Adrenal gland (tissue), 12 donors: ENCODE measurements around the gene PRSS22. TPM values are rescaled to one million over a fixed set of nuclear protein-coding genes. Genes with fewer than 3 reads are reported as not detected.

Experiments used
- DNase-seq, 7 donors: peaks; one replicate each; pipeline ENCODE4 v3.0.0-alpha.2; 2019 to 2020
- H3K27ac ChIP-seq, 5 donors: fragments of 200-600 bp; sonication (generic) in 4 of 5; 1 replicate in 3 of 5; 2 replicates in 2 of 5; pipeline versions ENCODE4 v1.5.1 to v1.8.0; 2016 to 2020; ENCODE audit warnings: mild to moderate bottlenecking in 1 of 5
- H3K27me3 ChIP-seq: fragments of 200-600 bp; 2 replicates; pipeline ENCODE4 v1.8.0; 2021
- H3K36me3 ChIP-seq, 2 donors: fragments of 200-600 bp; replicated peaks in 1 of 2; 1 replicate in 1 of 2; 2 replicates in 1 of 2; pipeline versions ENCODE4 v1.5.1 to v1.8.0; 2018 to 2022
- H3K4me1 ChIP-seq, 2 donors: fragments of 200-600 bp; replicated peaks in 1 of 2; 1 replicate in 1 of 2; 2 replicates in 1 of 2; pipeline versions ENCODE4 v1.5.1 to v1.8.0; 2018 to 2021
- H3K4me3 ChIP-seq, 4 donors: fragments of 200-600 bp; sonication (generic) in 3 of 4; one replicate each; pipeline ENCODE4 v1.5.1; 2016 to 2018
- H3K9me3 ChIP-seq, 3 donors: fragments of 200-600 bp; sonication (generic) in 1 of 3; replicated peaks in 1 of 3; 1 replicate in 2 of 3; 2 replicates in 1 of 3; pipeline versions ENCODE4 v1.5.1 to v1.8.0; 2016 to 2021
- POLR2A ChIP-seq, 2 donors: fragments of 450-650 bp; IDR thresholded peaks; one replicate each; pipeline ENCODE4 v1.6.1; 2017; ENCODE audit warnings: antibody characterized with exemption in 2 of 2, mild to moderate bottlenecking in 2 of 2, moderate library complexity in 1 of 2
- WGBS, 4 donors: extraction: QIAGEN DNeasy Blood & Tissue Kit in 2 of 4; methylation state at CpG; one replicate each; pipeline versions ENCODE4 v1.1.5 to v1.1.7; 2013 to 2017; 5-methylcytosine and 5-hydroxymethylcytosine counted together
- intact Hi-C, 2 donors: fragments of 100-400 bp; cut with DNase I; formaldehyde crosslinking; loops; one replicate each; pipeline versions ENCODE4 v1.14.1 to v1.15.0; 2022 to 2023
- polyA plus RNA-seq, 3 donors: library from polyadenylated mRNA; stranded (reverse); fragments of 200-250 nt in 2 of 3; fragments of 350-450 nt in 1 of 3; fragmentation: Illumina TruSeq in 1 of 3; extraction: RNeasy Lipid Tissue Mini Kit (QIAGEN cat#74804) in 1 of 3; gene quantifications; one replicate each; pipeline ENCODE4 v1.2.3, GENCODE V29; 2013 to 2014
- total RNA-seq, 9 donors: library from RNA; depleted of rRNA in 4 of 9; stranded (reverse); fragments of >200 nt in 4 of 9; fragments of 120-200 nt in 1 of 9; fragmentation: NEBNext Ultra II Directional in 1 of 9; extraction: Animal tissue kit (Norgen Biotek cat#: 25700) in 1 of 9; gene quantifications; one replicate each; pipeline versions ENCODE4 v1.1.0 to v1.2.4, GENCODE V29; 2013 to 2023
- TF ChIP-seq, protein P1 (sequence below), 6 experiments: fragments of 450-650 bp in 4 of 6; fragments of 200-600 bp in 2 of 6; sonication (generic) in 1 of 6; IDR thresholded peaks; 1 replicate in 5 of 6; 2 replicates in 1 of 6; pipeline versions ENCODE4 v1.5.1 to v1.8.0; 2016 to 2021; ENCODE audit warnings: antibody characterized with exemption in 6 of 6, mild to moderate bottlenecking in 2 of 6, moderate library complexity in 1 of 6
- donor health status: healthy with polysubstance abuse.
- donor health status: Bipolar disorder and iron deficiency.
- donor health status: DM: yes; HTN: yes; CAD: no.
- donor health status: DM: no; HTN: no; CAD: no.
- donor health status: DM: no; HTN: no; CAD: no.
- donor health status: DM: yes; HTN: yes; CAD: no.

Gene PRSS22
- total and polyA plus RNA-seq, 12 donors, result 0.07 to 0.41 (median 0.32) TPM; not detected in 9

- 91 to 97% (median 94%) methylated on average over 9 of the region's 9 CpGs for WGBS, 4 donors
- no peak overlapping the region for H3K27ac ChIP-seq
- no peaks in the 10 kb centered on the region for H3K9me3 ChIP-seq
- H3K4me3 ChIP-seq, result no peak overlapping the region
- peaks cover 0 to 15% of the 10 kb centered on the region in 2 donors for H3K4me1 ChIP-seq
- TF ChIP-seq, protein P1, sequence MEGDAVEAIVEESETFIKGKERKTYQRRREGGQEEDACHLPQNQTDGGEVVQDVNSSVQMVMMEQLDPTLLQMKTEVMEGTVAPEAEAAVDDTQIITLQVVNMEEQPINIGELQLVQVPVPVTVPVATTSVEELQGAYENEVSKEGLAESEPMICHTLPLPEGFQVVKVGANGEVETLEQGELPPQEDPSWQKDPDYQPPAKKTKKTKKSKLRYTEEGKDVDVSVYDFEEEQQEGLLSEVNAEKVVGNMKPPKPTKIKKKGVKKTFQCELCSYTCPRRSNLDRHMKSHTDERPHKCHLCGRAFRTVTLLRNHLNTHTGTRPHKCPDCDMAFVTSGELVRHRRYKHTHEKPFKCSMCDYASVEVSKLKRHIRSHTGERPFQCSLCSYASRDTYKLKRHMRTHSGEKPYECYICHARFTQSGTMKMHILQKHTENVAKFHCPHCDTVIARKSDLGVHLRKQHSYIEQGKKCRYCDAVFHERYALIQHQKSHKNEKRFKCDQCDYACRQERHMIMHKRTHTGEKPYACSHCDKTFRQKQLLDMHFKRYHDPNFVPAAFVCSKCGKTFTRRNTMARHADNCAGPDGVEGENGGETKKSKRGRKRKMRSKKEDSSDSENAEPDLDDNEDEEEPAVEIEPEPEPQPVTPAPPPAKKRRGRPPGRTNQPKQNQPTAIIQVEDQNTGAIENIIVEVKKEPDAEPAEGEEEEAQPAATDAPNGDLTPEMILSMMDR (IDR thresholded peaks at IDR 0.05), result no peak
- TF ChIP-seq POLR2A (IDR thresholded peaks at IDR 0.05), result no peak
- H3K27me3 ChIP-seq, result no peaks in the 10 kb centered on the region
- no peaks in the 10 kb centered on the region for H3K36me3 ChIP-seq
- intact Hi-C loops, result no loop called here
- DNase-seq, result no peak
Observed at GRCh38 chr16:2902337-2903130, 44.6 kb upstream of the PRSS22 start.

- Histone ChIP-seq H3K27ac (no peak overlapping the region), H3K4me1 (peaks cover 0 to 8% of the 10 kb centered on the region in 2 donors), H3K4me3 (no peak overlapping the region), H3K9me3 (no peaks in the 10 kb centered on the region), H3K27me3 (no peaks in the 10 kb centered on the region), H3K36me3 (peaks cover 0 to 11% of the 10 kb centered on the region in 2 donors)
- TF ChIP-seq, protein P1 (IDR thresholded peaks at IDR 0.05), result no peak
- no peak for TF ChIP-seq POLR2A (IDR thresholded peaks at IDR 0.05)
- WGBS, 4 donors, result 89 to 93% (median 92%) methylated on average over 13 to 15 of the region's 15 CpGs
- no peak for DNase-seq
- intact Hi-C loops, result no loop called here
Observed at GRCh38 chr16:2900526-2901075, 42.6 kb upstream of the PRSS22 start.

- Histone ChIP-seq H3K27me3 (no peaks in the 10 kb centered on the region), H3K4me1 (peaks cover 0 to 8% of the 10 kb centered on the region in 2 donors), H3K36me3 (peaks cover 0 to 14% of the 10 kb centered on the region in 2 donors), H3K9me3 (no peaks in the 10 kb centered on the region), H3K27ac (no peak overlapping the region), H3K4me3 (no peak overlapping the region)
- intact Hi-C loops, result no loop called here
- no peak for DNase-seq
- TF ChIP-seq, protein P1 (IDR thresholded peaks at IDR 0.05), result no peak
- TF ChIP-seq POLR2A (IDR thresholded peaks at IDR 0.05), result no peak
- 88 to 94% (median 90%) methylated on average over 13 of the region's 13 CpGs for WGBS, 4 donors
Observed at GRCh38 chr16:2899564-2900072, 41.6 kb upstream of the PRSS22 start.

- no peak for DNase-seq
- H3K4me1 ChIP-seq, result peaks cover 0 to 7% of the 10 kb centered on the region in 2 donors
- intact Hi-C loops, result no loop called here
- 82 to 97% (median 87%) methylated on average over 9 to 10 of the region's 10 CpGs for WGBS, 4 donors
- peaks cover 0 to 14% of the 10 kb centered on the region in 2 donors for H3K36me3 ChIP-seq
- no peak overlapping the region for H3K4me3 ChIP-seq
- TF ChIP-seq, protein P1 (IDR thresholded peaks at IDR 0.05), result no peak
- no peak for TF ChIP-seq POLR2A (IDR thresholded peaks at IDR 0.05)
- no peak overlapping the region for H3K27ac ChIP-seq
- H3K27me3 ChIP-seq, result no peaks in the 10 kb centered on the region
- H3K9me3 ChIP-seq, result no peaks in the 10 kb centered on the region
Observed at GRCh38 chr16:2898831-2899563, 41.0 kb upstream of the PRSS22 start.
